Endothelial cell (in vitro differentiated cells): ENCODE measurements around the gene P2RY2. TPM values are rescaled to one million over a fixed set of nuclear protein-coding genes. Genes with fewer than 3 reads are reported as not detected.

Source experiments
- DNase-seq: peaks from one replicate; pipeline ENCODE4 v3.0.0; 2021; ENCODE audit warnings: low spot score
- H3K27ac Mint-ChIP-seq: one replicate; pipeline ENCODE4 v1.8.0; 2021; ENCODE audit warnings: mixed read lengths, inconsistent platforms; ENCODE audit not compliant: unreplicated experiment
- H3K27me3 Mint-ChIP-seq: one replicate; pipeline ENCODE4 v1.8.0; 2021; ENCODE audit warnings: mild to moderate bottlenecking, moderate library complexity, mixed read lengths, inconsistent platforms; ENCODE audit not compliant: unreplicated experiment
- H3K36me3 Mint-ChIP-seq: one replicate; pipeline ENCODE4 v1.8.0; 2021; ENCODE audit warnings: mild to moderate bottlenecking, low read depth, mixed read lengths, inconsistent platforms; ENCODE audit not compliant: unreplicated experiment
- H3K4me1 Mint-ChIP-seq: one replicate; pipeline ENCODE4 v1.8.0; 2021; ENCODE audit warnings: mild to moderate bottlenecking, mixed read lengths, inconsistent platforms; ENCODE audit not compliant: unreplicated experiment
- H3K4me3 Mint-ChIP-seq: one replicate; pipeline ENCODE4 v1.8.0; 2021; ENCODE audit warnings: mild to moderate bottlenecking, mixed read lengths, inconsistent platforms; ENCODE audit not compliant: unreplicated experiment
- H3K9me3 Mint-ChIP-seq: one replicate; pipeline ENCODE4 v1.8.0; 2021; ENCODE audit warnings: mixed read lengths, inconsistent platforms; ENCODE audit not compliant: unreplicated experiment
- CTCF ChIP-seq: fragments of 200-600 bp; sonication (generic); IDR thresholded peaks from one replicate; pipeline ENCODE4 v1.5.0; 2021; ENCODE audit warnings: antibody characterized with exemption; ENCODE audit not compliant: unreplicated experiment
- total RNA-seq: library from RNA; stranded (reverse); fragmentation: NEBNext Ultra II Directional; extraction: Animal tissue kit (Norgen Biotek cat#: 25700); gene quantifications from one replicate; pipeline ENCODE4 v1.2.1, GENCODE V29; 2021; ENCODE audit not compliant: unreplicated experiment

P2RY2 gene
- total RNA-seq, 1 donor from 2014 or later = 0.10 TPM

DNA sequence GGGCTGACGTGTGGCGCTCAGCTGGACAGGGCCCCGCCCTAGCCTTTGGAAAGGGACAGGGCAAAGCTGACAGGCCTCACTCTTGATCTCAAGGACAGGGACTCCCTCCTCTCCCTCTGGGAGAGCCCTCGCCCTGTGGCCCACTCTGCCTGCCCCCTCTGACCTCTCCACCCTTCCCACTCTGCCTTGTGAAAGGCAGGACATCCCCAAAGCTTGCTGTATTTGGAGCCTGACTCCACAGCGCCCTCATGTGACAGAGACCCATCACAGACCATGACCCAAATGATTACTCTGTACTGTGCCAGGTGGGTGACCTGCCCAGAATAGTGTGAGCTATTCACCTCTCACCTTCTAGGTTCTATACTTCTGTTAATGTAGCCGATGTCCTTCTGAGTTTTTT is 18.8 kb downstream of the P2RY2 start:
- Mint-ChIP-seq H3K27ac (no peak overlapping the region), H3K9me3 (no peaks in the 10 kb centered on the region), H3K36me3 (no peaks in the 10 kb centered on the region), H3K27me3 (peaks cover 2% of the 10 kb centered on the region), H3K4me1 (no peaks in the 10 kb centered on the region), H3K4me3 (no peak overlapping the region)
- DNase-seq = peak; percentile 72
- TF ChIP-seq CTCF = peak; percentile 68

- H3K27ac Mint-ChIP-seq = no peak overlapping the region
- no peak overlapping the region for H3K4me3 Mint-ChIP-seq
- TF ChIP-seq CTCF = no peak
- no peak for DNase-seq
- H3K9me3 Mint-ChIP-seq = no peaks in the 10 kb centered on the region
- peaks cover 4% of the 10 kb centered on the region for H3K4me1 Mint-ChIP-seq
- no peaks in the 10 kb centered on the region for H3K36me3 Mint-ChIP-seq
- peaks cover 2% of the 10 kb centered on the region for H3K27me3 Mint-ChIP-seq
Measured at GRCh38 chr11:73237471-73238290, 19.6 kb downstream of the P2RY2 start.

DNA sequence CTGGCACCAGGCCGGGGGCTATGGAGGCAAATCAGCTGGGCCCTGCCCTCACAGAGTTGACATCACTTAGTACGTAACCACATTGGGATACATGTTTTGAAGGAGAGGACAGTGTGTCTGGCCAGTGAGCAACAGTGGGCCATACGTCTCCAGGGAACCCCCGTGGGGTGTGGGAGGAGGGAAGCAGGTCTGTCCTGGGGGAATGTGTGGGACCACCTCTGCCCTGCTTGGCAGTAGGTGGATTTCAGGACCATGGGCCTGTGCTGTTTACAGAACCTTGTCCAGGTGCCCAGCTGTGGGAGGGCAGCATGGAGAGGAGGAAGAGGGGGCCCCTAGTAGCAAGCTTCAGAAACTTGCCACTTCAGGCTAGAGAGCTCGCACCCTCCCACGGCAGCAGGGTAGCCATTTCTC is 21.0 kb downstream of the P2RY2 start:
- H3K4me1 Mint-ChIP-seq = peaks cover 8% of the 10 kb centered on the region
- H3K4me3 Mint-ChIP-seq = no peak overlapping the region
- H3K36me3 Mint-ChIP-seq = no peaks in the 10 kb centered on the region
- no peak overlapping the region for H3K27ac Mint-ChIP-seq
- DNase-seq = no peak
- TF ChIP-seq CTCF = no peak
- peaks cover 2% of the 10 kb centered on the region for H3K27me3 Mint-ChIP-seq
- H3K9me3 Mint-ChIP-seq = no peaks in the 10 kb centered on the region

GRCh38 chr11:73239571-73240189 is 21.6 kb downstream of the P2RY2 start:
- no peak overlapping the region for H3K4me3 Mint-ChIP-seq
- no peaks in the 10 kb centered on the region for H3K36me3 Mint-ChIP-seq
- TF ChIP-seq CTCF = no peak
- no peaks in the 10 kb centered on the region for H3K9me3 Mint-ChIP-seq
- H3K27me3 Mint-ChIP-seq = peaks cover 2% of the 10 kb centered on the region
- no peak overlapping the region for H3K27ac Mint-ChIP-seq
- H3K4me1 Mint-ChIP-seq = peaks cover 8% of the 10 kb centered on the region
- no peak for DNase-seq

DNA sequence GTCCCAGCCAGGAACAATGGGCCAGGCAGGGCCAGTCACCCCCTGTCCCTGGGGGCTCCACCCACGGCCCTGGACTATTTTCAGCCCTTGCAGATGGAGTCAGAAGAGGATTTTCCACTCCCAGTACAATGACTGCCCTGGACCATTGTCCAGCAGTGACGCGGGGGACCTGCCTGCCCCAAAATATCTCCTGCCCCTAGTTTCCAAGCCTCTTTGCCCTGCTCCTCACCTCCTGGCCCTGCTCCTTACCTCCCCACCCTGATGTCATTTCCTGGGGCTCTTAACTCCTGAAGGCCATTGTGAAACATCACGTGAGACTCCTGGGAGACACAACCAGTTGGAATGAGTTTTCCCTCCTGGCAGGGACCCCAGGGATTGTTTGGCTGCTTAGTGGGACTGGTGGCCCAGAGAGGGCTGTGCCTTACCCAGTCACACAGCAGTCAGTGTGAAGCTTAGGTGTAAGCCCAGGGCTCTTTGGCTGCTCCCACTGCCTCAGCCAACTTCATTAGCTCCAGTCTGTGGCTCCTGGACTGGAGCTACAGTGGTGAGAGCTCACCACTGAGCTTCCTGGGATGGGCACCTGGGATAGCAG is 22.2 kb downstream of the P2RY2 start:
- no peak overlapping the region for H3K27ac Mint-ChIP-seq
- no peaks in the 10 kb centered on the region for H3K9me3 Mint-ChIP-seq
- TF ChIP-seq CTCF = no peak
- H3K27me3 Mint-ChIP-seq = peaks cover 2% of the 10 kb centered on the region
- H3K36me3 Mint-ChIP-seq = no peaks in the 10 kb centered on the region
- H3K4me1 Mint-ChIP-seq = peaks cover 8% of the 10 kb centered on the region
- no peak overlapping the region for H3K4me3 Mint-ChIP-seq
- no peak for DNase-seq
